Epithelial cell of proximal tubule (primary cell): ENCODE data around the gene PRKN. TPM values are rescaled to one million over a fixed set of nuclear protein-coding genes. Genes with fewer than 3 reads are reported as not detected.

ENCODE experiments used
- DNase-seq: peaks from one replicate; pipeline ENCODE4 v3.0.0-alpha.2; 2011; ENCODE audit warnings: low read depth
- H3K4me3 ChIP-seq: 2 replicates; pipeline ENCODE4 v1.5.1; 2011; ENCODE audit warnings: low read depth, mild to moderate bottlenecking, low read length
- total RNA-seq: library from RNA; depleted of rRNA; stranded (reverse); fragments of >200 nt; gene quantifications from 2 replicates; pipeline ENCODE4 v1.2.3, GENCODE V29; 2015
- TF ChIP-seq, protein P1 (sequence below): conservative IDR thresholded peaks from 2 replicates; pipeline ENCODE4 v1.5.1; 2012; ENCODE audit warnings: low read depth, mild to moderate bottlenecking, low read length

PRKN gene
- total RNA-seq, 1 donor from 2014 or later, result 0.58 TPM

- TF ChIP-seq, protein P1, sequence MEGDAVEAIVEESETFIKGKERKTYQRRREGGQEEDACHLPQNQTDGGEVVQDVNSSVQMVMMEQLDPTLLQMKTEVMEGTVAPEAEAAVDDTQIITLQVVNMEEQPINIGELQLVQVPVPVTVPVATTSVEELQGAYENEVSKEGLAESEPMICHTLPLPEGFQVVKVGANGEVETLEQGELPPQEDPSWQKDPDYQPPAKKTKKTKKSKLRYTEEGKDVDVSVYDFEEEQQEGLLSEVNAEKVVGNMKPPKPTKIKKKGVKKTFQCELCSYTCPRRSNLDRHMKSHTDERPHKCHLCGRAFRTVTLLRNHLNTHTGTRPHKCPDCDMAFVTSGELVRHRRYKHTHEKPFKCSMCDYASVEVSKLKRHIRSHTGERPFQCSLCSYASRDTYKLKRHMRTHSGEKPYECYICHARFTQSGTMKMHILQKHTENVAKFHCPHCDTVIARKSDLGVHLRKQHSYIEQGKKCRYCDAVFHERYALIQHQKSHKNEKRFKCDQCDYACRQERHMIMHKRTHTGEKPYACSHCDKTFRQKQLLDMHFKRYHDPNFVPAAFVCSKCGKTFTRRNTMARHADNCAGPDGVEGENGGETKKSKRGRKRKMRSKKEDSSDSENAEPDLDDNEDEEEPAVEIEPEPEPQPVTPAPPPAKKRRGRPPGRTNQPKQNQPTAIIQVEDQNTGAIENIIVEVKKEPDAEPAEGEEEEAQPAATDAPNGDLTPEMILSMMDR, result no peak
- H3K4me3 ChIP-seq, result no peak overlapping the region
- DNase-seq, result no peak
These were observed 1366.0 kb downstream of the PRKN start for GRCh38 chr6:161361529-161361928.

DNA sequence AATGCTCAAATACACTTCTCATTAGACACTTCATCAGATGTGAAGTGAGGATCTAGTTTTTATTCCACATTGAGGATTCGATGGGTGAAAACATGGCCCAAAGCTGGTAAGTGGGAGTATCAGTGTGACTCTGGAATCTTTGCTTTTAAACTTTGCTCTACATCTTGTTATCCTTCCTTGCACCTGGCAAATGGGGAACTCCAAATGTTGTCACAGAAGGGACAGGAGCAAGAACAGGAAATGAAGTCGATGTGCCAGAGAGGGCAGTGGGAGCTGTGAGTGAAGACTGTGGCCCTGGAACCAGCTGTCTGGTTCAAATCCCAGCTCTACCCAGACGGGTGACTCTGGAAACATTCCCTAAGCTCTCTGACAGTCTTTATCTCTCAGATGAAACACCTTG lies 1367.0 kb downstream of the PRKN start:
- no peak for DNase-seq
- no peak overlapping the region for H3K4me3 ChIP-seq
- TF ChIP-seq, protein P1, result no peak

- TF ChIP-seq, protein P1, result no peak
- H3K4me3 ChIP-seq, result no peak overlapping the region
- no peak for DNase-seq
These were observed 1368.0 kb downstream of the PRKN start for GRCh38 chr6:161359618-161359945.

DNA sequence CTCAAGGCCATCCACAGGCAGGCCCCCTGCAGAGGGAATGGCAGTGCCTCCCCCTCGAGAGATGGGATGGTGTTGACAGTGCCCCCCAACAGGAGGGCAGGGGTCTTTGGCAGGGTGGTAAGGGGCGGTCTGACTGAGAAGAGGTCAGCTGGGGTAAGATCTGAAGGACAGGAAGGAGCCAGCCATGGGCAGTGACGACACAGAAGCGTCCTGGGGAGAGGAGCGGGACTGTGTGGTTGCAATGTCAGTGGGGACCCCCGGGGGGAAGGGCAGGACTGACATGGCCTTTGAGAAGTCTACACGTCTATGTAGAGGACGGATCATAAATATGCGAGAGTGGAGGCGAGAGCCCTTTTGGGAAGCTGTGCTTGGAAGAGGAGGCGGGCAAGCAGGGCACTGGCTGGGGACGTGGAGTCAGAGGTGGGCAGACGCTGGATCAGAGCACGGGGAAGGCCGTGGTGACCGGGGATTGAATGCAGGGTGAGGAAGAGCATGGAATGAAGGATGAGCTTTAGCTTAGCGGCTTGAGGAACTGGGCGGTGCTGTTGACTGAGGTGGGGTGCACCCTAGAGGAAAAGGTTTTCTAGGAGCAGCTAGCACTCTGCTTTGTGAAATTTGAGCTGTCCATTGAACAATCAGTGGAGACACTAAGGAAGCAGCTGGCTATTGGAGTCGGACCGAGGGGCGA lies 1371.3 kb downstream of the PRKN start:
- TF ChIP-seq, protein P1, result no peak
- H3K4me3 ChIP-seq, result no peak overlapping the region
- no peak for DNase-seq

GRCh38 chr6:161355696-161356095 lies 1371.9 kb downstream of the PRKN start:
- DNase-seq, result no peak

DNA sequence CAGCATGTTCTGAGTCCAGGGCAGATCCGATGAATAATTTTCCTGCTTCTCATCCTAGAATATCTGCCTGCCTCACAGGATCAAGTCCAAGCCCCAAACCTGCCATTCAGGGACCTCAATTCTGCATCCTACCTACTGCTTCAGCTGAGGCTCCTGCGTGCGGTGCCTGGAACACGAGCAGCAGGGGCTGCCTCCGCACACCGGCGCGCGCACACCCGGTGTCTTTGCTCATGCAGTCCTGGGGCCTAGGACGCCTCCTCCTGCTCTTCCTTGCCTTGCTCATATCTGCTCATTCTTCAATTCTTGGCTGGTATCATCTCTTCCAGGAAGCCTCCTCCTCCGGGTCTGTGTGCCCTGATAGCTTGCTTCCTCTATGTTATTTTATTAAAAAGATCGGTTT lies 1372.6 kb downstream of the PRKN start:
- TF ChIP-seq, protein P1, result no peak
- no peak overlapping the region for H3K4me3 ChIP-seq
- DNase-seq, result no peak

More at GRCh38 chr6:161355696-161356095, 1371.9 kb downstream of the PRKN start:
- TF ChIP-seq, protein P1, result no peak
- H3K4me3 ChIP-seq, result no peak overlapping the region

DNA sequence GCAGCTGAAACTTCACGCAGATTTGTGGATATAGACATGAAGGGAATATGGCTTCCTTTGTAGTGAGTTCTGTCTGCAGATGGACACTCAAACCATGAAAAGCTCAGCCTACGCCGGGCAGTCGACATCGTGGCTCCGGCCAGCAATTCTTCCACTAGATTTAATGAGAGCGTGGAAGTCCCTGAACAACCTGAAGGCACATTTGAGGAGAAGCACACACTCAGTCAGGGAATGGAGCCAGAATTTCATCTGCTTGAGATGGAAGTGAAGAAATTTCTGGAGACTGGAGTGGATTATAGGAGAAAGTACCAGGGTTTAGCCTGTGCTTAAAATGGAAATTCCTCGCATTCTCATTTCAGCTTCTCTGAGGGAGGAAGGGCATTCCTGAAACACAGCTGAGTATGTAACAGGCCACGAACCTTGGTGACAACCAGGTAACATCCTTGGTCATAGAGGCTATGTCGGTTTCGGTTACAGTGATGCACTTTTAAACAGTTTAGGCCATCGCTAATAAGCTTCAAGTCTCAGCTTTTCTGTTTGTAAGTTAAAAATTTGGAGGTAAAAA lies 1373.2 kb downstream of the PRKN start:
- TF ChIP-seq, protein P1, result no peak
- H3K4me3 ChIP-seq, result no peak overlapping the region
- DNase-seq, result no peak
